ENCODE measurements around the gene ALKBH6. TPM values are rescaled to one million over a fixed set of nuclear protein-coding genes. Genes with fewer than 3 reads are reported as not detected.

Gene ALKBH6
- total and polyA plus RNA-seq, 9 of the 15 experiments (the other 6 are each of a cell fraction or from before 2014, with no cell fraction given) = 0.67 to 62.0 (median 34.5) TPM

- no peak for TF ChIP-seq KAT7 (CRISPR knock-in tag; IDR thresholded peaks at IDR 0.05; ENCODE audit: borderline replicate concordance)
- peak; percentile 90 for TF ChIP-seq RBFOX2 (IDR thresholded peaks at IDR 0.05; ENCODE audit: low read depth, low read length)
- no peak for TF ChIP-seq MBD1 (CRISPR knock-in tag; IDR thresholded peaks at IDR 0.05)
- peak; percentile 85 for TF ChIP-seq SAP30 (IDR thresholded peaks at IDR 0.05; ENCODE audit: borderline replicate concordance, insufficient read depth, low read depth, low read length, poor library complexity, severe bottlenecking)
- no peak for TF ChIP-seq PYGO2 (tag; IDR thresholded peaks at IDR 0.05)
- no peak for TF ChIP-seq ID3 (CRISPR knock-in tag; IDR thresholded peaks at IDR 0.05)
- no peak for TF ChIP-seq ID3 (tag; IDR thresholded peaks at IDR 0.05)
- no peak for TF ChIP-seq ZNF280B (CRISPR knock-in tag; IDR thresholded peaks at IDR 0.05)
- no peak for TF ChIP-seq SRSF3 (IDR thresholded peaks at IDR 0.05; ENCODE audit: insufficient read depth, low read length)
- no peak; the same call in 1 of the 2 replicates for TF ChIP-seq RFX1 (IDR thresholded peaks at IDR 0.05)
- no peak for TF ChIP-seq RFX5 (IDR thresholded peaks at IDR 0.05; ENCODE audit: low read depth, low read length)
- TF ChIP-seq CSDE1 (IDR thresholded peaks at IDR 0.05) = no peak
- TF ChIP-seq ELF2 (CRISPR knock-in tag; IDR thresholded peaks at IDR 0.05) = no peak
- peak; percentile 94 for TF ChIP-seq FOS (IDR thresholded peaks at IDR 0.05; ENCODE audit: extremely low read depth, insufficient read length)
- TF ChIP-seq BDP1 (IDR thresholded peaks at IDR 0.05; ENCODE audit: insufficient read depth, insufficient read length) = no peak
- TF ChIP-seq BACH1 (tag; IDR thresholded peaks at IDR 0.05) = no peak
- TF ChIP-seq ATF7 (IDR thresholded peaks at IDR 0.05) = peak; percentile 80
- TF ChIP-seq HMGXB4 (CRISPR knock-in tag; IDR thresholded peaks at IDR 0.05) = no peak
- TF ChIP-seq ZSCAN29 (IDR thresholded peaks at IDR 0.05) = no peak
- TF ChIP-seq XRCC3 (IDR thresholded peaks at IDR 0.05) = no peak
- TF ChIP-seq ILF3 (IDR thresholded peaks at IDR 0.05; ENCODE audit: borderline replicate concordance) = no peak
- no peak for TF ChIP-seq HDAC6 (IDR thresholded peaks at IDR 0.05; ENCODE audit: low read depth, low read length)
- TF ChIP-seq MCM7 (IDR thresholded peaks at IDR 0.05) = no peak
- TF ChIP-seq CCAR2 (IDR thresholded peaks at IDR 0.05; ENCODE audit: low read depth, low read length) = no peak
- TF ChIP-seq HOXB6 (CRISPR knock-in tag; IDR thresholded peaks at IDR 0.05; ENCODE audit: borderline replicate concordance) = no peak
These were observed at the start of gene ALKBH6 (continued) for GRCh38 chr19:36014012-36014924.

All from K562 (cell line).